Raji (cell line): Measurements from ENCODE around the gene BNIP2.

Experiments
- POLR2A ChIP-seq: IDR thresholded peaks from 2 replicates; pipeline ENCODE4 v1.6.1; 2011; ENCODE audit warnings: low read depth, low read length, control low read depth; ENCODE audit not compliant: insufficient read depth

Gene BNIP2

DNA sequence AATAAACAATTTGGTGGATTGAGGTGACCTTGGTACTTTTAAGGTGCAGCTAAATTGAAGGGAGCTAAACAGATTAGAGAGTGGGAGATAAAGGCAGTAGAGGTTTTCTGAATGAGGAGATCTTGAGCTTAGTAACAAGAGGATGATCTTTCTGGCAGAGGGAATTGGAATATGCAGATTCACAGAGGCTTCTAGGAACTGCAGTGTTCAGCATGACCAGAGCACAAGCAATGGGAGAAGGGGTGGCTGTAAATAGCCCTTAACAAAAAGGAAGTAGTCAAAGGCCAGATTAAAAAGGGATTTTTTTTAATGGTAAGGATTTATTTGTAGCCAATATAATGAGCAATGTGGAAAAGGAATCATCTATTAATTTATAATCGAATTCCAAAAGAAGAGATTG is 5.7 kb upstream of the BNIP2 start:
- no peak for TF ChIP-seq POLR2A

DNA sequence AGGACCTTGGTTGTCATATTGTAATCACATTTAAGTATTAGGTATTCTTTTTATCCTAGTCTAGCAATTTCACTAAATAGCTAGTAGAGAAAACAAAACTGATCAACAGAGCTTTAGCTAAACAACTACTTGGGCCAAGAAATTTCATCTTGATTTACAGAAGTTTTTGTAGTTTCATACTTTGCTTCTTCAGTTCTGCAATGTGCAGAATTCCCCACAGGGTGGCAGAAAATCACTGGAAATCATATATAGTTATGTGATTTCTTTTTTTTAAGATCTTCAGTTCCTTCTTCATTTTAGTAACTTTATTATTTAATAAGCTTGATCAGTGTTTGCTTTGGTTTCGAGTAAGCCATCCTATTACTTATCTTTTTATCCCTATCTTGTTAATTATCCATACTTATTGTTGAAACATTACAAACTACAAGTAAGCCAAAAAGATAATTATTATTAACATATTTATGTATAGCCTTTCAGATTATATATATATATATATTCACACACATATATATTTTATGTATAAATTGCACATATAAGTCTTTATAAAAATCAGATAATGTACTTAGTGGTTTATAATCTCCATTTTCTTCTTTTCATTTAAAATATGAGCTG is 2.2 kb upstream of the BNIP2 start:
- TF ChIP-seq POLR2A, result no peak

DNA sequence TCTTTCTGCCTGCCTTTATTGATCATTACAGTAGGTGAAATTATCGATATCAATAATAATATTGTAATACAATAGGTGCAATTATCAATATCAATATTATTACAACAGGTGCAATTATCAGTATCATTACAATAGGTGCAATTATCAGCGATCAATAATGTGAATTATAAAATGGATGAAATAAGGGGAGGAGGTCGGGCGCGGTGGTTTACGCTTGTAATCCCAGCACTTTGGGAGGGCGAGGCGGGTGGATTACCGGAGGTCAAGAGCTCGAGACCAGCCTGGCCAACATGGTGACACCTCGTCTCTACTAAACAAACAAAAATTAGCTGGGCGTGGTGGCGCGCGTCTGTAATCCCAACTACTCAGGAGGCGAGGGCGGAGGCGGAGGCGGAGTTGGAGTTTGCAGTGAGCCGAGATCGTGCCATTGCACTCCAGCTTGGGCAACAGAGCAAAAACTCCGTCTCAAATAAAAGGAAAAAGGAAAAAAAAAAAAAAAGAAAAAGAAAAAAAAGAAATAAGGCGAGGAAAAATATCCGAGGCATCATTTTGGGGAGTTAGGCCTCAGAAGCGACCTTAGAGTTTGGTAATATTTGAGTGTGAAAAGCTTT is 611 bp upstream of the BNIP2 start:
- TF ChIP-seq POLR2A, result no peak

DNA sequence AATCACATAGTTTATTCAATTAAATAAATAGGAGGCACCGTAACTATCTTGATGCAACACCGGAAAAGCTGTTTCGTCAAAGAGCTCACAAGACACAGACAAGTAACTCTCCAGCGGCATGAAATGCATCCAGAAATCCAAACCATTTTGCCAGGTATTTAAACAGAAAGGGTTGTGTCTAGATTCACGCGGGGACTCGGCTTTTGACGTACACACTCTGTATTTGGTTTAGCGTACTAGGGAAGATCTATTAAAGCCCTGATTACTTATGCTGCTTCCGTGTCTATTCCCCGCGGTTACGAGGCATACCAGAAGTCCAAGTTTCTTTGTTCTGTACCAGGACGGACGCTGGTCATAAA is 718 bp downstream of the BNIP2 start:
- no peak for TF ChIP-seq POLR2A

- TF ChIP-seq POLR2A, result no peak
These were observed 1.3 kb downstream of the BNIP2 start for GRCh38 chr15:59687836-59688235.

GRCh38 chr15:59686389-59686788 is 2.7 kb downstream of the BNIP2 start:
- TF ChIP-seq POLR2A, result no peak

- TF ChIP-seq POLR2A, result no peak
These were observed 3.3 kb downstream of the BNIP2 start for GRCh38 chr15:59685737-59686297.

- no peak for TF ChIP-seq POLR2A
These were observed 8.2 kb downstream of the BNIP2 start for GRCh38 chr15:59680870-59681269.

DNA sequence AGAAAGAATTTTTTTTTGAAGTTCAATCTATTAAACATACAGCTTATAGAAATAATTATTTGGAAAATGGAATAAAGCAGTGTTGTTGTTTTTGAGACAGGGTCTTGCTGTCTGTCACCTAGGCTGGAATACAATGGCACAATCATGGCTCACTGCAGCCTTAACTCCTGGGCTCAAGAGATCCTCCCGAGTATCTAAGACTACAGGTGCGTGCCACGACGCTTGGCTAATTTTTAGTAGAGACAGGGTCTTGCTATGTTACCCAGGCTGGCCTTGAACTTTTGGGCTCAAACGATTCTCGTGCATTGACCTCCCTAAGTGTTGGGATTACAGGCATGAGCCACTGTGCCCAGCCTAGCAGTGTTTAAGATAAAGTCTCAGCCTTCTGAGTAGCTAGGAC is 8.8 kb downstream of the BNIP2 start:
- TF ChIP-seq POLR2A, result no peak

- no peak for TF ChIP-seq POLR2A
These were observed 10.5 kb downstream of the BNIP2 start for GRCh38 chr15:59678620-59679019.

DNA sequence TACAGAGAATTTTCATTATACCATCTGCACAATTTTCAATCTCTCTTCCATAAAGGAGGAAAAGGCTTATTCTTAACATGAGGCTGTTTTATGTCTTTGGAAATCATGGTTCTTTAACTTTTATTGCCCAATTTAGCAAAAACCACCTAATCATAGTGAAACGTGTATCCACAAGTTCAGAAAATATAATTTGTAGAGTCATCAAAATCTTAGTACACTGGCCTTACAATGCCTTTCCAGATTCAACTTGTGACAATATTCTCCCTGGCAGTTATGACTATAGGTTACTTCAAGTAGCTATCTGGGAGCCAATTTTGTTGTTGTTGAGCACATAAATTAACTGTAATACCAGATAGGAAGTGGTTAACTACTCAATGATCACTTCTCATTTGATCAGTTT is 10.9 kb downstream of the BNIP2 start:
- TF ChIP-seq POLR2A, result no peak

- no peak for TF ChIP-seq POLR2A
These were observed 12.6 kb downstream of the BNIP2 start for GRCh38 chr15:59676565-59676964.

- TF ChIP-seq POLR2A, result no peak
These were observed 14.7 kb downstream of the BNIP2 start for GRCh38 chr15:59674361-59674877.

- no peak for TF ChIP-seq POLR2A
These were observed 20.6 kb downstream of the BNIP2 start for GRCh38 chr15:59668556-59668955.

DNA sequence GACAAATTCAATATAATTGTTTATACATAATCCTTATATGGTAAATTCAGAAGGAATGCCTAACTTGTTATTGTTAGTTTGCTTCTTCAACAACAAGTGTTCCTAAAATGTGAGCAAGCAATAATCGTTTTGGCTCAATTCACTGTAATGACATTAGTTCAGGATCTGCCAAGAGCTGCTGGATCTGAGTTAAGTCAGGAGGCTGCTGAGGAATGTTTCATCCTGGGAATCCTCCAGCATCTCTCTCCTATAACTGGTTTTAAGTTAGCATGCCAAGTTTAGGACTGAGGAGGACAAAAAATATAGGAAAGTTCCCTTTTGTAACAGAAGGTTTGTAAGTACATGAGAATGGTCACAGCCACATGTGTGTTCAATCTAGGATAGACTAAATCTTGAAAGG is 26.9 kb downstream of the BNIP2 start:
- TF ChIP-seq POLR2A, result no peak

- TF ChIP-seq POLR2A, result no peak
These were observed 29.8 kb downstream of the BNIP2 start for GRCh38 chr15:59659366-59659765.
